PC-3 (cell line): Measurements from ENCODE around the gene PAX5.

Experiments
- CTCF ChIP-seq: fragments of 300-600 bp; sonication (generic); conservative IDR thresholded peaks from 2 replicates; pipeline ENCODE4 v1.5.1; 2017; ENCODE audit warnings: antibody characterized with exemption, low read depth, mild to moderate bottlenecking, low read length
- EZH2 ChIP-seq: fragments of 300-600 bp; sonication (generic); IDR thresholded peaks from one replicate; pipeline ENCODE4 v1.6.1; 2017; ENCODE audit warnings: antibody characterized with exemption, mild to moderate bottlenecking, low read length; ENCODE audit not compliant: unreplicated experiment
- EZH2phosphoT487 ChIP-seq: fragments of 300-600 bp; sonication (generic); IDR thresholded peaks from 2 replicates; pipeline ENCODE4 v1.6.1; 2018; ENCODE audit warnings: mild to moderate bottlenecking, antibody characterized with exemption, low read length, borderline replicate concordance

- TF ChIP-seq CTCF, result no peak
- no peak for TF ChIP-seq EZH2
- TF ChIP-seq EZH2phosphoT487, result no peak
These were observed 36.7 kb downstream of the PAX5 start for GRCh38 chr9:36997414-36997813.
